CD14-positive monocyte (primary cell): ENCODE measurements around the gene ABI1. TPM values are rescaled to one million over a fixed set of nuclear protein-coding genes. Genes with fewer than 3 reads are reported as not detected.
A peak's percentile ranks its signal among the peaks of the same experiment; 100 is the strongest.
"Not testable (repeated sequence)": the region's sequence is repeated elsewhere in the genome, so short reads cannot be mapped to it uniquely, and the experiment has no call there.

ENCODE experiments used
- DNase-seq, 3 donors: peaks; one replicate each; pipeline ENCODE4 v3.0.0-alpha.2; 2011 to 2022
- H2AFZ ChIP-seq: 2 replicates; pipeline ENCODE4 v1.6.0; 2012; ENCODE audit warnings: mild to moderate bottlenecking, low read depth, low read length, inconsistent platforms; ENCODE audit not compliant: insufficient read depth, poor library complexity, severe bottlenecking
- H3K27ac ChIP-seq, 2 donors: 1 replicate in 1 of 2; 2 replicates in 1 of 2; pipeline ENCODE4 v1.5.1; 2012 to 2013; ENCODE audit warnings: low read length in 2 of 2, control low read depth in 1 of 2, inconsistent platforms in 1 of 2, low read depth in 1 of 2, mild to moderate bottlenecking in 1 of 2
- H3K27me3 ChIP-seq, 2 donors: one replicate each; pipeline versions ENCODE4 v1.6.0 to v1.6.1; 2011 to 2013; ENCODE audit warnings: low read length in 2 of 2; ENCODE audit not compliant: control insufficient read depth in 2 of 2, insufficient read depth in 2 of 2
- H3K36me3 ChIP-seq, 2 donors: replicated peaks in 1 of 2; 1 replicate in 1 of 2; 2 replicates in 1 of 2; pipeline versions ENCODE4 v1.5.1 to v1.6.1; 2012 to 2013; ENCODE audit warnings: low read length in 2 of 2, control low read depth in 1 of 2, inconsistent platforms in 1 of 2, mild to moderate bottlenecking in 1 of 2; ENCODE audit not compliant: insufficient read depth in 2 of 2, control insufficient read depth in 1 of 2
- H3K4me1 ChIP-seq, 2 donors: 1 replicate in 1 of 2; 2 replicates in 1 of 2; pipeline versions ENCODE4 v1.5.1 to v1.6.1; 2012 to 2013; ENCODE audit warnings: low read length in 2 of 2, control low read depth in 1 of 2, inconsistent platforms in 1 of 2, mild to moderate bottlenecking in 1 of 2, moderate library complexity in 1 of 2; ENCODE audit not compliant: insufficient read depth in 2 of 2, control insufficient read depth in 1 of 2
- H3K4me2 ChIP-seq: replicated peaks from 2 replicates; pipeline ENCODE3; 2012; ENCODE audit warnings: low read length, moderate library complexity, mild to moderate bottlenecking; ENCODE audit not compliant: poor library complexity, severe bottlenecking; ENCODE audit errors: extremely low read depth
- H3K4me3 ChIP-seq, 3 experiments: fragments of 200-600 bp in 1 of 3; sonication (generic) in 1 of 3; replicated peaks in 1 of 3; 1 replicate in 2 of 3; 2 replicates in 1 of 3; pipeline ENCODE4 v1.5.1; 2011 to 2013; ENCODE audit warnings: low read length in 3 of 3, mild to moderate bottlenecking in 3 of 3, control low read depth in 2 of 3, low read depth in 2 of 3, inconsistent platforms in 1 of 3, moderate library complexity in 1 of 3
- H3K79me2 ChIP-seq: 2 replicates; pipeline ENCODE4 v1.6.0; 2012; ENCODE audit warnings: mild to moderate bottlenecking, control low read depth, inconsistent platforms, low read length, moderate library complexity; ENCODE audit not compliant: insufficient read depth
- H3K9ac ChIP-seq: 2 replicates; pipeline ENCODE4 v1.6.0; 2017; ENCODE audit warnings: low read length, mild to moderate bottlenecking; ENCODE audit not compliant: insufficient read depth, poor library complexity, severe bottlenecking
- H3K9me3 ChIP-seq, 2 donors: replicated peaks in 1 of 2; 1 replicate in 1 of 2; 2 replicates in 1 of 2; pipeline versions ENCODE4 v1.5.1 to v1.6.1; 2012 to 2013; ENCODE audit warnings: low read length in 2 of 2, control low read depth in 1 of 2; ENCODE audit not compliant: control insufficient read depth in 1 of 2, insufficient read depth in 1 of 2
- H4K20me1 ChIP-seq: 2 replicates; pipeline ENCODE4 v1.6.0; 2012; ENCODE audit warnings: mild to moderate bottlenecking, low read length, control low read depth, moderate library complexity; ENCODE audit not compliant: insufficient read depth
- H3K27ac Mint-ChIP-seq, 7 donors: one replicate each; pipeline ENCODE4 v1.8.0; 2020; ENCODE audit warnings: mild to moderate bottlenecking in 7 of 7, mixed read lengths in 7 of 7, moderate library complexity in 6 of 7, inconsistent platforms in 2 of 7
- H3K27me3 Mint-ChIP-seq, 3 donors: one replicate each; pipeline ENCODE4 v1.8.0; 2021 to 2022; ENCODE audit warnings: low read depth in 3 of 3, mild to moderate bottlenecking in 3 of 3, mixed read lengths in 3 of 3, moderate library complexity in 3 of 3, inconsistent platforms in 1 of 3
- H3K36me3 Mint-ChIP-seq, 2 donors: one replicate each; pipeline ENCODE4 v1.8.0; 2020; ENCODE audit warnings: mixed read lengths in 2 of 2, inconsistent platforms in 1 of 2, mild to moderate bottlenecking in 1 of 2
- H3K4me1 Mint-ChIP-seq: one replicate; pipeline ENCODE4 v1.8.0; 2020; ENCODE audit warnings: mild to moderate bottlenecking, mixed read lengths
- H3K4me3 Mint-ChIP-seq, 2 donors: one replicate each; pipeline ENCODE4 v1.8.0; 2020; ENCODE audit warnings: mild to moderate bottlenecking in 2 of 2, mixed read lengths in 2 of 2, moderate library complexity in 1 of 2
- H3K9me3 Mint-ChIP-seq, 7 donors: one replicate each; pipeline ENCODE4 v1.8.0; 2020 to 2022; ENCODE audit warnings: mixed read lengths in 7 of 7, mild to moderate bottlenecking in 6 of 7, moderate library complexity in 6 of 7, inconsistent platforms in 2 of 7
- WGBS: methylation state at CpG from one replicate; pipeline ENCODE4 v1.1.5; 2013; ENCODE audit warnings: missing lambda C conversion rate; ENCODE audit not compliant: insufficient coverage; 5-methylcytosine and 5-hydroxymethylcytosine counted together
- intact Hi-C, 2 donors: fragments of 100-400 bp; cut with micrococcal nuclease; formaldehyde crosslinking; loops; one replicate each; pipeline versions ENCODE4 v1.15.0 to v1.15.1; 2023
- polyA minus RNA-seq: library from RNA; depleted of rRNA, polyadenylated mRNA; stranded (reverse); fragments of >200 nt; gene quantifications from 2 replicates; pipeline ENCODE4 v1.2.3, GENCODE V29; 2012
- polyA plus RNA-seq, 3 donors: library from polyadenylated mRNA; depleted of rRNA in 1 of 3; unstranded in 2 of 3; stranded (reverse) in 1 of 3; fragments of 300-500 nt in 2 of 3; fragments of >200 nt in 1 of 3; fragmentation: Illumina TruSeq in 2 of 3; gene quantifications; 1 replicate in 2 of 3; 2 replicates in 1 of 3; pipeline ENCODE4 v1.2.3, GENCODE V29; 2012 to 2021
- total RNA-seq, 12 experiments: library from RNA in 1 of 12; stranded (reverse) in 1 of 12; fragments of 120-200 nt in 1 of 12; gene quantifications; one replicate each; pipeline ENCODE4 v1.2.4 and lab custom pipeline; 2013 to 2026; ENCODE audit warnings: mixed read lengths in 6 of 12, inconsistent platforms in 1 of 12
- TF ChIP-seq, protein P1 (sequence below): fragments of 200-600 bp; IDR thresholded peaks from one replicate; pipeline ENCODE4 v1.8.0; 2022; ENCODE audit warnings: antibody characterized with exemption, mild to moderate bottlenecking

Gene ABI1
- total RNA-seq (2013) = 96.4 TPM
- 10 to 100 TPM; 39.8 to 77.2 (median 61.5) TPM for polyA plus RNA-seq
- polyA minus RNA-seq = 33.9 and 54.1 TPM in 2 replicates
- 137 to 239 (median 190) reads per million in 11 experiments for total RNA-seq (lab: John Stamatoyannopoulos, UW)

DNA sequence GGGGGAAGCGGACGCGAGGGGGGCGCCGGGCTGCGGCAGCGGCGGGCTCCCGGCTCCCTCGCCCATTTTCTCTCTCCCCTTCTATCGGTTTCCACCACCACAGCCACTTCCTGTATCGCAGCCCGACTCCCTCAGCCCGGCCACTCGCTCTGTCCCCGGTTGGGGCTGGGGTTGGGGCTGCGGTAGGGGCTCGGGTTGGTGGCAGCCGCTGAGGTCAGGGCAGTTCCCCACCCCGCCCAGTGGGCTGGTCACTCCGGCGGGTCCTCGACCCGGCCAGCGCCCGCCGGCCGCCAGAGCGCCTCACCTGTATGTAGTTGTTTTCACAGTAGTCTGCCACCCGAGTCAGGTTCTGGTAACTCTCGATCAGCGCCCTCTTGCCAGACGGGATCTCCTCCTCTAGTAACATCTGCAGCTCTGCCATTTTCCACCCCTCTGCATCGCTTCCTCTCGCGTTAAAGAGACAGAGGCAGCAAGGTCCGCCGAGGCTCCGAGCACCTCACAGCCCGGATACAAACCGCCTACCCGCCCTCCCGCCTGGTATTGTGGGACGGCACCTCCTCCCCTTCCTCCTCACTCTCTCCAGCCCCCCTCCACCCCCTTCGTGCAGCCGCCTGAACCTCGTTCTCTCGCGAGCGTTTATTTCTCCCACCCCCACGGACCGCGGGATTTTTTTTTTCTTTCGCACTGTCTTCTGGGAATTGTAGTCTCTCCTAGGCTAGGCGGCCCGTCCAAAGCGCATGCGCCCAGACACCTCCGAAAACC is at the start of gene ABI1:
Gene ABI1 (minus strand): TSS at position 516 of the 762 bp plus-strand sequence. CDS start 95 bp downstream, at position 421.
- Histone ChIP-seq H3K27ac (peak within 1 kb of the TSS; percentile 95 to 96), H3K4me1 (peaks cover 43 to 60% of the 10 kb centered on the region in 2 donors), H3K27me3 (no peaks in the 10 kb centered on the region), H3K9ac (peak within 1 kb of the TSS; percentile 99), H4K20me1 (peaks cover 43% of the 10 kb centered on the region), H3K79me2 (peaks cover 50% of the 10 kb centered on the region), H3K4me2 (peak within 1 kb of the TSS; percentile 98), H2AFZ (peak within 1 kb of the TSS; percentile 83), H3K9me3 (no peaks in the 10 kb centered on the region), H3K4me3 (peak within 1 kb of the TSS; percentile 86 to 99 (median 89)), H3K36me3 (no peaks in the 10 kb centered on the region)
- TF ChIP-seq, protein P1, sequence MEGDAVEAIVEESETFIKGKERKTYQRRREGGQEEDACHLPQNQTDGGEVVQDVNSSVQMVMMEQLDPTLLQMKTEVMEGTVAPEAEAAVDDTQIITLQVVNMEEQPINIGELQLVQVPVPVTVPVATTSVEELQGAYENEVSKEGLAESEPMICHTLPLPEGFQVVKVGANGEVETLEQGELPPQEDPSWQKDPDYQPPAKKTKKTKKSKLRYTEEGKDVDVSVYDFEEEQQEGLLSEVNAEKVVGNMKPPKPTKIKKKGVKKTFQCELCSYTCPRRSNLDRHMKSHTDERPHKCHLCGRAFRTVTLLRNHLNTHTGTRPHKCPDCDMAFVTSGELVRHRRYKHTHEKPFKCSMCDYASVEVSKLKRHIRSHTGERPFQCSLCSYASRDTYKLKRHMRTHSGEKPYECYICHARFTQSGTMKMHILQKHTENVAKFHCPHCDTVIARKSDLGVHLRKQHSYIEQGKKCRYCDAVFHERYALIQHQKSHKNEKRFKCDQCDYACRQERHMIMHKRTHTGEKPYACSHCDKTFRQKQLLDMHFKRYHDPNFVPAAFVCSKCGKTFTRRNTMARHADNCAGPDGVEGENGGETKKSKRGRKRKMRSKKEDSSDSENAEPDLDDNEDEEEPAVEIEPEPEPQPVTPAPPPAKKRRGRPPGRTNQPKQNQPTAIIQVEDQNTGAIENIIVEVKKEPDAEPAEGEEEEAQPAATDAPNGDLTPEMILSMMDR = no peak
- Mint-ChIP-seq H3K4me1 (peaks cover 47% of the 10 kb centered on the region), H3K4me3 (peak within 1 kb of the TSS; percentile 97 to 98), H3K27me3 (peaks cover 2 to 5% (median 2%) of the 10 kb centered on the region in 3 donors), H3K27ac (peak within 1 kb of the TSS; percentile 94 to 99 (median 98)), H3K9me3 (no peaks in the 10 kb centered on the region), H3K36me3 (no peaks in the 10 kb centered on the region)
- intact Hi-C loops = loop anchor here (5.0 to 10.0 kb wide), 2 partner anchors 166 to 382 kb away; partner anchors contain the start of genes PDSS1 (in 2 of the 2) and ACBD5 (in 1 of the 2)
- peak; percentile 97 to 99 (median 99) for DNase-seq
- WGBS = under 1% methylated on average over 36 of the region's 59 CpGs

DNA sequence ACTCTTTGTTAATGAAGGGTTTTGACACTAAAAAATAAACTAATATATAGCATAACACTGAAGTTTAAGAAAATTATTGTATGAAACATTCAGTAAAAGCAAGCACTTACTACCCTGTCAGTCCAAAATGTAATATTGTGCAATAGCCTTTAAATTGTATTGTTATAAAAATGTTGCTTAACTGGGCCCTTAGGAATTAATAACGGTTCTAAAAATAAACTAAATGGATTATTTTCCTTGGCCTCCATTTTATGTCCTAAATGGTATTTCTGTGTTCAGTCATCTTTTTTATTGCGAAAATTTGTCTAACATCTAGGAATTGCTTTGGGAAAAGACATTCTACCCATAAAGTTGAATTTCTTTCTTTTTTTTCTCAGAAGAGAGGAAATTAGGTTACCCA is 49.0 kb upstream of the ABI1 start:
- no peaks in the 10 kb centered on the region for H3K4me1 ChIP-seq
- H3K4me3 Mint-ChIP-seq = no peak overlapping the region
- no peak for DNase-seq
- no peaks in the 10 kb centered on the region for H3K36me3 ChIP-seq
- no peak overlapping the region for H3K4me2 ChIP-seq
- H3K4me3 ChIP-seq = no peak overlapping the region
- peaks cover 0 to 13% of the 10 kb centered on the region in 2 donors for H3K9me3 ChIP-seq
- H3K27ac ChIP-seq = no peak overlapping the region
- peaks cover 2 to 16% (median 5%) of the 10 kb centered on the region in 7 donors for H3K9me3 Mint-ChIP-seq
- WGBS = no CpG with 5 or more reads among the region's 2 CpGs
- no peaks in the 10 kb centered on the region for H4K20me1 ChIP-seq
- no peaks in the 10 kb centered on the region for H3K36me3 Mint-ChIP-seq
- H3K27me3 ChIP-seq = no peaks in the 10 kb centered on the region
- no peak overlapping the region for H3K9ac ChIP-seq
- H3K79me2 ChIP-seq = no peaks in the 10 kb centered on the region
- H2AFZ ChIP-seq = no peak overlapping the region
- TF ChIP-seq, protein P1 = no peak
- peaks cover 7% of the 10 kb centered on the region for H3K4me1 Mint-ChIP-seq
- no peak overlapping the region for H3K27ac Mint-ChIP-seq
- H3K27me3 Mint-ChIP-seq = peaks cover 1 to 6% (median 3%) of the 10 kb centered on the region in 3 donors
- intact Hi-C loops = no loop called here

DNA sequence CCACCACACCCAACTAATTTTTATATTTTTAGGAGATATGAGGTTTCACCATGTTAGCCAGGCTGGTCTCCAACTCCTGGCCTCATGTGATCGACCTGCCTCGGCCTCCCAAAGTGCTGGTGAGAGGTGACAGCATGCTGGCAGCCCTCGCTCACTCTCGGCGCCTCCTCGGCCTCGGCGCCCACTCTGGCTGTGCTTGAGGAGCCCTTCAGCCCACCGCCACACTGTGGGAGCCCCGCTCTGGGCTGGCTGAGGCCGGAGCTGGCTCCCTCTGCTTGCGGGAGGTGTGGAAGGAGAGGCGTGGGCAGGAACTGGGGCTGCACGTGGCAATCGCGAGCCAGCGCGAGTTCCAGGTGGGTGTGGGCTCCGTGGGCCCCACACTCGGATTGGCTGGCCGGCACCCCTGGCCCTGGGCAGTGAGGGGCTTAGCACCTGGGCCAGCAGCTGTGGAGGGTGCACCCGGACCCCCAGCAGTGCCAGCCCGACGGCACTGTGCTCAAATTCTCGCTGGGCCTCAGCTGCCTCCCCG is 44.6 kb upstream of the ABI1 start:
- not testable (repeated sequence) for H3K4me1 Mint-ChIP-seq

More for the DNA sequence above, 44.6 kb upstream of the ABI1 start:
- DNase-seq, H3K9ac ChIP-seq, H3K36me3 Mint-ChIP-seq, H3K4me2 ChIP-seq, H3K27ac Mint-ChIP-seq, intact Hi-C loops, H3K4me3 Mint-ChIP-seq, H2AFZ ChIP-seq, H3K27me3 ChIP-seq, H3K36me3 ChIP-seq, H3K27ac ChIP-seq, H3K4me3 ChIP-seq, H3K27me3 Mint-ChIP-seq, H4K20me1 ChIP-seq, H3K4me1 ChIP-seq, H3K79me2 ChIP-seq: not testable (repeated sequence)
- peaks cover 0 to 13% of the 10 kb centered on the region in 2 donors for H3K9me3 ChIP-seq
- peaks cover 2 to 16% (median 5%) of the 10 kb centered on the region in 7 donors for H3K9me3 Mint-ChIP-seq
- WGBS = 95% methylated on average over 26 of the region's 26 CpGs
